SK-N-SH treated with all-trans-retinoic acid at 6 μM for 48 hours (cell line): ENCODE data around the gene RBM48.

Experiments
- ISL1 ChIP-seq: fragments of 250-450 bp; sonication (Bioruptor Pico); IDR thresholded peaks from 2 replicates; pipeline ENCODE4 v2.1.2; 2022; ENCODE audit warnings: mild to moderate bottlenecking, moderate library complexity
- PPARA ChIP-seq: fragments of 250-450 bp; sonication (Bioruptor Pico); IDR thresholded peaks from 2 replicates; pipeline ENCODE4 v1.5.0; 2020; ENCODE audit warnings: mild to moderate bottlenecking, borderline replicate concordance
- SNAI2 ChIP-seq: fragments of 250-450 bp; sonication (Bioruptor Pico); IDR thresholded peaks from 2 replicates; pipeline ENCODE4 v1.5.0; 2020; ENCODE audit warnings: mild to moderate bottlenecking, moderate library complexity
- TOX ChIP-seq: fragments of 250-450 bp; sonication (Bioruptor Pico); IDR thresholded peaks from 2 replicates; pipeline ENCODE4 v1.8.0; 2021; ENCODE audit warnings: mild to moderate bottlenecking, moderate library complexity, borderline replicate concordance
- ZC3H10 ChIP-seq: fragments of 250-450 bp; sonication (Bioruptor Pico); IDR thresholded peaks from 2 replicates; pipeline ENCODE4 v1.5.1; 2021; ENCODE audit warnings: mild to moderate bottlenecking, moderate library complexity
- ZFP3 ChIP-seq: fragments of 250-450 bp; sonication (Bioruptor Pico); IDR thresholded peaks from 2 replicates; pipeline ENCODE4 v1.5.0; 2020; ENCODE audit warnings: mild to moderate bottlenecking, moderate library complexity
- ZNF565 ChIP-seq: fragments of 450-650 bp; formaldehyde crosslinking; conservative IDR thresholded peaks from 2 replicates; pipeline ENCODE4 v1.5.0; 2020; ENCODE audit warnings: low read depth, mild to moderate bottlenecking, moderate library complexity
- ZNF70 ChIP-seq: fragments of 450-650 bp; formaldehyde crosslinking; IDR thresholded peaks from 2 replicates; pipeline ENCODE4 v1.5.0; 2020; ENCODE audit warnings: mild to moderate bottlenecking, moderate library complexity
- TF ChIP-seq, protein P1 (sequence below): fragments of 250-450 bp; sonication (Bioruptor Pico); IDR thresholded peaks from 2 replicates; pipeline ENCODE4 v1.8.0; 2020; ENCODE audit warnings: mild to moderate bottlenecking, moderate library complexity, borderline replicate concordance
- TF ChIP-seq, protein P2 (sequence below): fragments of 250-450 bp; sonication (Bioruptor Pico); IDR thresholded peaks from 2 replicates; pipeline ENCODE4 v1.5.0; 2020; ENCODE audit warnings: mild to moderate bottlenecking, moderate library complexity

DNA sequence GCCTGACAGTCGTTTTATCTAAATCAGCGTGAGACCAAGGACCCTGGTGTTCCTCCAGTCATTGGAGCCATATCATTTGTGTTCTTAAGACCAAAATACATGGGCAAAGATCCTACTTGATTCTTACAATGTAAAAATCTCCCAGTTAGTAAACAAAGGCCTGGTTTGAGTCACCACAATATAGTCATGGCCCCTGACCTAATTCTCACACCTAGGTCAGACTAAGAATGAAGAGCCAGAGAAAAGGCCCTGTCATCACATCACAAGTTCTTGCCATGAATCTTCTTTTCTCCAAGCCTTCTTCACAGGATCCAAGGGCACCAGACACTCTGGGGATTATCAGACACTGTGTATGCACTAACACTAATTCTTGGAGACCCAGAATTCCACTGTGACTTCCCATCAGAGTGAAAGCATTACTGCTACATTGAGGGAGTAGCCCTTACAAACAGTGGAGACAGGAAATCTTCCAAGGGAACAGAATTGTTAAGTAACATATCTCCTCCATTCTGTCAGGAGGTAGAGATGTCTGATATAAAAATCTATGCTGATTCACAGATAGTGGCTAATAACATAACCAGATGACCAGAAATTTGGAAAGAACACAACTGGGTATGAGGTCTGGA, 43.2 kb upstream of the RBM48 start:
- TF ChIP-seq ZFP3 (no peak), ZNF70 (CRISPR knock-in tag) (no peak), ZC3H10 (CRISPR knock-in tag) (no peak), ISL1 (CRISPR knock-in tag) (no peak), TOX (no peak), SNAI2 (no peak), PPARA (no peak), ZNF565 (CRISPR knock-in tag) (no peak)
- TF ChIP-seq, protein P1, sequence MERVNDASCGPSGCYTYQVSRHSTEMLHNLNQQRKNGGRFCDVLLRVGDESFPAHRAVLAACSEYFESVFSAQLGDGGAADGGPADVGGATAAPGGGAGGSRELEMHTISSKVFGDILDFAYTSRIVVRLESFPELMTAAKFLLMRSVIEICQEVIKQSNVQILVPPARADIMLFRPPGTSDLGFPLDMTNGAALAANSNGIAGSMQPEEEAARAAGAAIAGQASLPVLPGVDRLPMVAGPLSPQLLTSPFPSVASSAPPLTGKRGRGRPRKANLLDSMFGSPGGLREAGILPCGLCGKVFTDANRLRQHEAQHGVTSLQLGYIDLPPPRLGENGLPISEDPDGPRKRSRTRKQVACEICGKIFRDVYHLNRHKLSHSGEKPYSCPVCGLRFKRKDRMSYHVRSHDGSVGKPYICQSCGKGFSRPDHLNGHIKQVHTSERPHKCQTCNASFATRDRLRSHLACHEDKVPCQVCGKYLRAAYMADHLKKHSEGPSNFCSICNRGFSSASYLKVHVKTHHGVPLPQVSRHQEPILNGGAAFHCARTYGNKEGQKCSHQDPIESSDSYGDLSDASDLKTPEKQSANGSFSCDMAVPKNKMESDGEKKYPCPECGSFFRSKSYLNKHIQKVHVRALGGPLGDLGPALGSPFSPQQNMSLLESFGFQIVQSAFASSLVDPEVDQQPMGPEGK, result no peak
- TF ChIP-seq, protein P2, sequence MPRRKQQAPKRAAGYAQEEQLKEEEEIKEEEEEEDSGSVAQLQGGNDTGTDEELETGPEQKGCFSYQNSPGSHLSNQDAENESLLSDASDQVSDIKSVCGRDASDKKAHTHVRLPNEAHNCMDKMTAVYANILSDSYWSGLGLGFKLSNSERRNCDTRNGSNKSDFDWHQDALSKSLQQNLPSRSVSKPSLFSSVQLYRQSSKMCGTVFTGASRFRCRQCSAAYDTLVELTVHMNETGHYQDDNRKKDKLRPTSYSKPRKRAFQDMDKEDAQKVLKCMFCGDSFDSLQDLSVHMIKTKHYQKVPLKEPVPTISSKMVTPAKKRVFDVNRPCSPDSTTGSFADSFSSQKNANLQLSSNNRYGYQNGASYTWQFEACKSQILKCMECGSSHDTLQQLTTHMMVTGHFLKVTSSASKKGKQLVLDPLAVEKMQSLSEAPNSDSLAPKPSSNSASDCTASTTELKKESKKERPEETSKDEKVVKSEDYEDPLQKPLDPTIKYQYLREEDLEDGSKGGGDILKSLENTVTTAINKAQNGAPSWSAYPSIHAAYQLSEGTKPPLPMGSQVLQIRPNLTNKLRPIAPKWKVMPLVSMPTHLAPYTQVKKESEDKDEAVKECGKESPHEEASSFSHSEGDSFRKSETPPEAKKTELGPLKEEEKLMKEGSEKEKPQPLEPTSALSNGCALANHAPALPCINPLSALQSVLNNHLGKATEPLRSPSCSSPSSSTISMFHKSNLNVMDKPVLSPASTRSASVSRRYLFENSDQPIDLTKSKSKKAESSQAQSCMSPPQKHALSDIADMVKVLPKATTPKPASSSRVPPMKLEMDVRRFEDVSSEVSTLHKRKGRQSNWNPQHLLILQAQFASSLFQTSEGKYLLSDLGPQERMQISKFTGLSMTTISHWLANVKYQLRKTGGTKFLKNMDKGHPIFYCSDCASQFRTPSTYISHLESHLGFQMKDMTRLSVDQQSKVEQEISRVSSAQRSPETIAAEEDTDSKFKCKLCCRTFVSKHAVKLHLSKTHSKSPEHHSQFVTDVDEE (CRISPR knock-in tag), result no peak
